Measurements from ENCODE around the gene PRDM16.

The PRDM16 gene

DNA sequence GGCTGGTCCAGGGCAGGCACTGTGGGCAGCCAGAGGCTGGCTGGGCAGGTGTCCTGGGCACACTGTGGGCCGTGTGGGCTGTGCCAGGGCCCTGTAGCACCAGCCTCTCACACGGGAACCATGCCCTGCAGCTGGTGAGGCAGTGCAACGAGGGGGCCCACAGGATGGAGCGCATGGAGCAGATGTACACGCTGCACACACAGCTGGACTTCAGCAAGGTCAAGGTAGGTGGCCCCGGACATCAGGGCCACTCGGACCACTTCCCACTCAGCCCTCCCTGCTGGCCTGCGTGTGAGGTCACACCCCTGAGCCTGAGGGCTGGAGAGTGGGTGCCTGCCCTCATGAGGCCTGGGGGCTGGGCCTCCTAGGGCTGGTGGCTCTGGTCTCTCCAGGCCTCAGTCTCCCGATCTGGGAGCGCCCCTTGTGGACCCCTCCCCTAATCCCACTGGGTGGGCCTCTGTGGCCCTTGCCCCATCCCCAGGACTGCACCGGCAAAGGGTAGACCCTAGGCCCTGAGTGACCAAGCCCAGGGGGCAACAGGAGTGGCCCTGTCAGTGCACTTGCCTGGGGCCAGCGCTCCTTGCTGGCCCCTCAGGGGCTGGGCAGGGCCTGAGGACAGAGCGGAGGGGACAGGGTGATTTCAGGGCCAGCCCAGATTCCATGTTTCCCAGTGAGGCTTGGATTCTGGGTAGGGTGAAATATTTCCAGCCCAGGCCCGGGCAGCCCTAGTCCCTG, 407.0 kb downstream of the PRDM16 start:
- H3K4me3 ChIP-seq (ENCODE audit: low read depth, low read length): no peak overlapping the region
- TF ChIP-seq, protein P1, sequence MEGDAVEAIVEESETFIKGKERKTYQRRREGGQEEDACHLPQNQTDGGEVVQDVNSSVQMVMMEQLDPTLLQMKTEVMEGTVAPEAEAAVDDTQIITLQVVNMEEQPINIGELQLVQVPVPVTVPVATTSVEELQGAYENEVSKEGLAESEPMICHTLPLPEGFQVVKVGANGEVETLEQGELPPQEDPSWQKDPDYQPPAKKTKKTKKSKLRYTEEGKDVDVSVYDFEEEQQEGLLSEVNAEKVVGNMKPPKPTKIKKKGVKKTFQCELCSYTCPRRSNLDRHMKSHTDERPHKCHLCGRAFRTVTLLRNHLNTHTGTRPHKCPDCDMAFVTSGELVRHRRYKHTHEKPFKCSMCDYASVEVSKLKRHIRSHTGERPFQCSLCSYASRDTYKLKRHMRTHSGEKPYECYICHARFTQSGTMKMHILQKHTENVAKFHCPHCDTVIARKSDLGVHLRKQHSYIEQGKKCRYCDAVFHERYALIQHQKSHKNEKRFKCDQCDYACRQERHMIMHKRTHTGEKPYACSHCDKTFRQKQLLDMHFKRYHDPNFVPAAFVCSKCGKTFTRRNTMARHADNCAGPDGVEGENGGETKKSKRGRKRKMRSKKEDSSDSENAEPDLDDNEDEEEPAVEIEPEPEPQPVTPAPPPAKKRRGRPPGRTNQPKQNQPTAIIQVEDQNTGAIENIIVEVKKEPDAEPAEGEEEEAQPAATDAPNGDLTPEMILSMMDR (IDR thresholded peaks at IDR 0.05; ENCODE audit: low read depth, low read length, missing control alignments): no peak
- no peak for DNase-seq (ENCODE audit: low read depth)

DNA sequence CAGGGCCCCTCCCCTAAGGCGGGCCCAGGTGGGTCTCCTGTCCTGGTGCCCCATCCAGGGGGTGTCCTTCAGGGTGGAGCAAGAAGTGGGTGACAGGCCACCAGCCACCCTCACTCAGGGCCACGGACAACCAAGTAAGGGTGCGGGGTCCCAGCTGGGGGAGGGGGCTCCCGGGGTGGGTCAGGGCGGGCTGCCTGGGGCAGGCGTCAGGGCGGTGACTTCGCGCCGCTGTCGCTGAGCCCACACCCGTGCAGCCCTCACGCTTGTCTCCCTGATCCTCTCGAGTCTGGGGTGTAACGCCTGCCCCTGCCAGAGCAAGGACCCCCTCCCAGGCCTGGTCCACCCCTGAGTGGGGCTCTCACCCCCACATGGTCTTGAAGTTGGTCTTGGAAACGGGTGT, 407.7 kb downstream of the PRDM16 start:
- TF ChIP-seq, protein P1 (IDR thresholded peaks at IDR 0.05; ENCODE audit: low read depth, low read length, missing control alignments): no peak

DNA sequence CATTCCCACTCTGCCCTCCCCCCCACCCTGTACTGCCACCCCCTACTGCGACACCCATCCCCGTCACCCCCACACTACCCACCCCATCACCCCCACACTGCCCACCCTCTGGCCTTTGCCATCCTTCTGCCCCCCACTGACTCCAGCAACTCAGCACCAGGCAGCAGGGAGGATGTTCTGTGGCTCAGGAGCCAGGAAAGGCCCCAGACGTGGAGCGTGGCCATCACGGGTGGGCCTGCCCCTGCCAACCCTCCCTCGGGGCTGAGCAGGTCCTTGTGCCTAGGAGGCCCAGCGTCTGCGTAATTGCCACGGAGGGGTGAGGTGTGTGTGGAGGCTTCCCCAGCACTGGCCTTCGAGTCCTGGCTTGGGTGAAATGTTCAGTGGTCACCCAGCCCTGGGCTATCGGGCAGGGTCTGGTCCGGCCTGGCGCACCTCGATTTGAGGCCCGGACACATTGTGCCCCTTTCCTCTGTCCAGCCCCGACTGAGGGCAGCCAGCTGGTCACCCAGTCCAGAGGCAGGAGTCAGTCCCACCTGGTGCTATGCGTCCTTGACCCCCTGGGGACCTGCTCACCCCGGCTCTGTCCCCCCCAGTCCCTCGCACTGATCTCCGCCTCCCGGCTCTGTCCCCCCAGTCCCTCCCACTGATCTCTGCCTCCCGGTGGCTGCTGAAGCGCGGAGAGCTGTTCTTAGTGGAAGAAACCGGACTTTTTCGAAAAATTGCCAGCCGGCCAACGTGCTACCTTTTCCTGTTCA, 408.4 kb downstream of the PRDM16 start:
- TF ChIP-seq, protein P1 (IDR thresholded peaks at IDR 0.05; ENCODE audit: low read depth, low read length, missing control alignments): no peak

More for the DNA sequence above, 407.7 kb downstream of the PRDM16 start:
- no peak overlapping the region for H3K4me3 ChIP-seq (ENCODE audit: low read depth, low read length)
- no peak for DNase-seq (ENCODE audit: low read depth)

DNA sequence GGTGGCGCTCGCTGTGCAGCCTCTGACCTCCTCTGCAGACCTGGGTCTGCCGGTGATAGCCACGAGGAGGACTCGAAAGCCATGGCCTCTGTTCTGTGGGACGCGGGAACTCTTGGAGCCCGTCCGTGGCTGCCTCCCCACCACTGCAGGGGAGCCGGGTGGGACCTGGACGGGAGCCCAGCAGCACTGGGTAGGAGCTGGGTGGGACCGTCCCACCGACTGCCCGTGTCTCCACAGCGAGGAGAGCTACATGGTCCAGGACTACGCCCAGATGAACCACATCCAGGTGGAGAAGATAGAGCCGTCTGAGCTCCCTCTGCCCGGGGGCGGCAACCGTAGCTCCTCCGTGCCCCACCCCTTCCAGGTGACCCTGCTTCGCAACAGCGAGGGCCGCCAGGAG, 409.2 kb downstream of the PRDM16 start:
- H3K4me3 ChIP-seq (ENCODE audit: low read depth, low read length): no peak overlapping the region
- TF ChIP-seq, protein P1 (IDR thresholded peaks at IDR 0.05; ENCODE audit: low read depth, low read length, missing control alignments): no peak
- DNase-seq (ENCODE audit: low read depth): no peak

More for the DNA sequence above, 408.4 kb downstream of the PRDM16 start:
- H3K4me3 ChIP-seq (ENCODE audit: low read depth, low read length): no peak overlapping the region
- no peak for DNase-seq (ENCODE audit: low read depth)

DNA sequence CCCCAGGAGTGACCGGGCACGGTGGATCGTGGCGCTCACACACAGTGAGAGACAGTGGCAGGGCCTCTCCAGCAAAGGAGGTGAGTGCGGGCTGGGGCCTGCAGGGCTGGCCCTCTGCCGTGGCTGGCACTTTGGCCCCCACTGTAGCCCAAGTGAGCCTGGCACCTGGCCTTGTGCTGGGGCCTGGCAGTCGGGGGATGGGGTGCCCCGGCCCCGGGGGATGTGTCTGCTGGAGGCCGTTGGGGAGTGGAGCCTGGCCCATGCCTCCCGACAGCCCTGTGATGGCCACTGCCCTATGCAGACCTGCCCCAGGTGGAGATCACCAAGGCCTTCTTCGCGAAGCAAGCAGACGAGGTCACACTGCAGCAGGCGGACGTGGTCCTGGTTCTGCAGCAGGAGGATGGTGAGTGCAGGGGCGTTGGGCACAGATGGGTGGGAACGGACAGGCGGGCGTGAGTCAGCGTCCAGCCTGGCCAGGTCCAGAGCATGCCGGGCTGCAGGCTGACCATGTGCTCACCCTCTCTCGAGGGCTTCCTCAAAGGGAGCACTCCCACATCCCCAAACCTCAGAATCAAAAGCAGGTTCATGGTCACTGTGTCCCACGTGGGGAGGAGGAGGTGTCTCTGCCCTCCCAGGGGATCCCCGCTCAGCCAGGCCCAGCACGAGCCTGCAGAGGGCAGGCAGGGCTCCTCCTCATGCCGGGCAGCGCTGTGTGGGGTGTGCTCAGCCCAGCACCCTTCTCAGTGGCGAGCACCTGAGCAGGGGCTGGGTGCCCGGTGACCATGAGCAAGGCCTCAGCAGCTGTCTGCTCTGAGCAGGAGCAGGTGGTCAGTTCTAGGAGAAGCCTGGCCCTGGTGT, 410.7 kb downstream of the PRDM16 start:
- DNase-seq (ENCODE audit: low read depth): no peak
- TF ChIP-seq, protein P1 (IDR thresholded peaks at IDR 0.05; ENCODE audit: low read depth, low read length, missing control alignments): no peak
- no peak overlapping the region for H3K4me3 ChIP-seq (ENCODE audit: low read depth, low read length)

DNA sequence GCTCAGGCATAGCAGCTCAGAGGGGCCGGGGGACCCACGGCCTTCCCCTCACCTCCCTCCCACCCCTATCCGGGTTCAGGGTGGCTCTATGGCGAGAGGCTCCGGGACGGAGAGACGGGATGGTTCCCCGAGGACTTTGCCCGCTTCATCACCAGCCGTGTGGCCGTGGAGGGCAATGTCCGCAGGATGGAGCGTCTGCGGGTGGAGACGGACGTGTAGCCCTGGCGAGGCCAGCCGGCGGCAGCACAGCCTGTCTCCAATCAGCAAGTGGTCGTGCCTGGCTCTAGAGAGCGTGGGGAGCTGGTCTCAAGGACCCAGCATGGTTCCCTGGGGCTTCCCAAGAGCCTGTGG, 411.3 kb downstream of the PRDM16 start:
- TF ChIP-seq, protein P1 (IDR thresholded peaks at IDR 0.05; ENCODE audit: low read depth, low read length, missing control alignments): no peak
- no peak for DNase-seq (ENCODE audit: low read depth)
- no peak overlapping the region for H3K4me3 ChIP-seq (ENCODE audit: low read depth, low read length)
